Smooth muscle cell (in vitro differentiated cells): ENCODE data around the gene EFNA3. TPM values are rescaled to one million over a fixed set of nuclear protein-coding genes. Genes with fewer than 3 reads are reported as not detected.

Experiments used
- DNase-seq: peaks from one replicate; lab custom pipeline; 2025; ENCODE audit not compliant: unreplicated experiment; lab: John Stamatoyannopoulos, UW
- H2AFZ ChIP-seq: fragments of 200-600 bp; sonication (generic); 2 replicates; pipeline ENCODE4 v1.6.0; 2016; ENCODE audit warnings: antibody characterized with exemption, low read depth, mild to moderate bottlenecking
- H3F3A ChIP-seq: fragments of 200-600 bp; sonication (generic); 2 replicates; pipeline ENCODE4 v1.6.0; 2017; ENCODE audit warnings: antibody characterized with exemption, low read depth
- H3K27ac ChIP-seq: fragments of 200-600 bp; sonication (generic); 2 replicates; pipeline ENCODE4 v1.5.1; 2016; ENCODE audit warnings: low read depth, mild to moderate bottlenecking
- H3K27me3 ChIP-seq: fragments of 200-600 bp; sonication (generic); 2 replicates; pipeline ENCODE4 v1.6.1; 2016; ENCODE audit warnings: low read depth, mild to moderate bottlenecking
- H3K36me3 ChIP-seq: fragments of 200-600 bp; sonication (generic); 2 replicates; pipeline ENCODE4 v1.5.1; 2016; ENCODE audit warnings: low read depth
- H3K4me1 ChIP-seq: fragments of 200-600 bp; sonication (generic); 2 replicates; pipeline ENCODE4 v1.5.1; 2016; ENCODE audit warnings: low read depth
- H3K4me2 ChIP-seq: fragments of 200-600 bp; sonication (generic); 2 replicates; pipeline ENCODE4 v1.6.0; 2016; ENCODE audit warnings: mild to moderate bottlenecking
- H3K4me3 ChIP-seq: fragments of 200-600 bp; sonication (generic); 2 replicates; pipeline ENCODE4 v1.5.1; 2016; ENCODE audit warnings: mild to moderate bottlenecking
- H3K79me2 ChIP-seq: fragments of 200-600 bp; sonication (generic); 2 replicates; pipeline ENCODE4 v1.6.0; 2016; ENCODE audit warnings: low read depth, mild to moderate bottlenecking
- H3K9ac ChIP-seq: fragments of 200-600 bp; sonication (generic); 2 replicates; pipeline ENCODE4 v1.6.0; 2016; ENCODE audit warnings: low read depth
- H3K9me3 ChIP-seq: fragments of 200-600 bp; sonication (generic); replicated peaks from 2 replicates; pipeline ENCODE4 v1.5.1; 2016; ENCODE audit warnings: low read depth
- H4K20me1 ChIP-seq: fragments of 200-600 bp; sonication (generic); 2 replicates; pipeline ENCODE4 v1.6.0; 2016; ENCODE audit warnings: low read depth
- CTCF ChIP-seq: fragments of 200-600 bp; sonication (generic); IDR thresholded peaks from 2 replicates; pipeline ENCODE4 v1.5.1; 2017; ENCODE audit warnings: borderline replicate concordance, mild to moderate bottlenecking, antibody characterized with exemption; ENCODE audit not compliant: insufficient read depth, poor library complexity, severe bottlenecking
- WGBS: methylation state at CpG from one replicate; pipeline ENCODE4 v1.1.7; 2016; ENCODE audit warnings: low lambda C conversion rate; 5-methylcytosine and 5-hydroxymethylcytosine counted together
- polyA plus RNA-seq: library from polyadenylated mRNA; unstranded; fragments of >200 nt; fragmentation: Nextera tagmentation; extraction: Ambion mirVana; gene quantifications from 2 replicates; pipeline ENCODE4 v1.2.1, GENCODE V29; 2016
- total RNA-seq: library from RNA; depleted of rRNA; stranded (reverse); fragments of >200 nt; gene quantifications from 2 replicates; pipeline ENCODE4 v1.2.3, GENCODE V29; 2014

Gene EFNA3
- total and polyA plus RNA-seq, 2 experiments from 2014 or later = 5.2 to 9.1 TPM

GRCh38 chr1:155062151-155062686 is 16.4 kb upstream of the EFNA3 start:
- peak overlapping the region; percentile 99 for H3K4me3 ChIP-seq
- no peak overlapping the region for H3K9ac ChIP-seq
- no peaks in the 10 kb centered on the region for H3K27me3 ChIP-seq
- TF ChIP-seq CTCF = peak; percentile 10
- H3K36me3 ChIP-seq = no peaks in the 10 kb centered on the region
- no peaks in the 10 kb centered on the region for H3K9me3 ChIP-seq
- peak overlapping the region; percentile 99 for H3K4me2 ChIP-seq
- H3F3A ChIP-seq = no peaks in the 10 kb centered on the region
- H3K4me1 ChIP-seq = peaks cover 21% of the 10 kb centered on the region
- no peak overlapping the region for H3K27ac ChIP-seq
- H4K20me1 ChIP-seq = peaks cover 28% of the 10 kb centered on the region
- peak overlapping the region; percentile 86 for H2AFZ ChIP-seq
- WGBS = 2% methylated on average over 22 of the region's 29 CpGs
- DNase-seq = no peak
- H3K79me2 ChIP-seq = peaks cover 12% of the 10 kb centered on the region

DNA sequence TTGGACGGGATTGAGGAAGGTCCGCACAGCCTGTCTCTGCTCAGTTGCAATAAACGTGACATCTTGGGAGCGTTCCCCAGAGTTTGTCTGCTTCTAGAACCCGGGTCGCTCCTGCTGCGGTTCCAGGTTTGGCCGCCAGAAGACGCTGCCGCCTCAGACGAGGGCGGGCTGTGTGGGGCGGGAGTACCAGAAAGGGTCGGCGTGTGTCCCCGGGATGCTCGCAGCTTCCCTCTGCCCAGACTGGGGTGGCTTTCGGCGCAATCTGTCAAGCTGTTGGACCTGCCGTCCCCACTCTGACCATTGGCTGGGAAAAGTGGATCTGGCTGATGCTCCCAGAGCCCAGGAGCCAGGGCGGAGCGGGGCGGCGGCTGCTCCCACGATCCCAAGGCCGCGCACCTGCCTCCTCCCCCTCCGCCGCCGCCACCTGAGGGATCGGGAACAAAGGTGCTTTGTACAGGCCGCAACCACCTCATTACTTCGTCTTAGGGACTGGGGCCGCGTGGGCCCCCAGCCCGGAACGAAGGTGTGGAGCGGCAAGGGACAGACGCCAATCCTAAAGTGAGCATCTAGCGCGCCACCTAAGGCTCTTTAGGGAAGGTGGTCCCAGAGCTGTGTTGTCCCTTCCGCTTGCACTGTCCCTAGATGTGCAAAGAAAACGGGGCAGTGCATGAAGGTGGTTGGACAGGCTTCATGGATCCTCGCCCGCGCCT is 15.8 kb upstream of the EFNA3 start:
- Histone ChIP-seq H3K36me3 (no peaks in the 10 kb centered on the region), H3K79me2 (peaks cover 12% of the 10 kb centered on the region), H3K4me2 (peak overlapping the region; percentile 99), H3K9ac (no peak overlapping the region), H3K4me1 (peaks cover 21% of the 10 kb centered on the region), H4K20me1 (peaks cover 28% of the 10 kb centered on the region), H3K27me3 (no peaks in the 10 kb centered on the region), H3K27ac (no peak overlapping the region), H2AFZ (peak overlapping the region; percentile 86), H3F3A (no peaks in the 10 kb centered on the region), H3K4me3 (peak overlapping the region; percentile 99), H3K9me3 (no peaks in the 10 kb centered on the region)
- WGBS = 3% methylated on average over 43 of the region's 46 CpGs
- TF ChIP-seq CTCF = peak; percentile 69
- peak; percentile 47 for DNase-seq

- WGBS = 1% methylated on average over 45 of the region's 57 CpGs
- Histone ChIP-seq H3K79me2 (peaks cover 12% of the 10 kb centered on the region), H3F3A (no peaks in the 10 kb centered on the region), H3K4me3 (peak within 1 kb of the TSS; percentile 99), H2AFZ (peak within 1 kb of the TSS; percentile 86), H3K4me2 (peak within 1 kb of the TSS; percentile 99), H4K20me1 (peaks cover 29% of the 10 kb centered on the region), H3K9me3 (no peaks in the 10 kb centered on the region), H3K27me3 (no peaks in the 10 kb centered on the region), H3K4me1 (peaks cover 21% of the 10 kb centered on the region), H3K36me3 (no peaks in the 10 kb centered on the region), H3K9ac (peak within 1 kb of the TSS; percentile 90), H3K27ac (peak within 1 kb of the TSS; percentile 66)
- DNase-seq = peak; percentile 30
- no peak for TF ChIP-seq CTCF
Measured at GRCh38 chr1:155063550-155064110, 15.0 kb upstream of the EFNA3 start, which contains the start of gene EFNA4. Gene EFNA4, plus strand, starts transcription at chr1:155063740. Its CDS starts 84 bp downstream, at chr1:155063824.
